Pulmonary artery endothelial cell (primary cell): Measurements from ENCODE around the gene ITGA7. TPM values are rescaled to one million over a fixed set of nuclear protein-coding genes. Genes with fewer than 3 reads are reported as not detected.

Source experiments
- DNase-seq: peaks from one replicate; pipeline ENCODE4 v3.0.0-alpha.2; 2011; ENCODE audit warnings: low read depth, low spot score
- total RNA-seq: library from RNA; depleted of rRNA; stranded (reverse); fragments of >200 nt; gene quantifications from 2 replicates; pipeline ENCODE4 v1.2.3, GENCODE V29; 2014

Gene ITGA7
- total RNA-seq, 1 donor from 2014 or later = 0.20 TPM

GRCh38 chr12:55700255-55701018 is 7.3 kb downstream of the ITGA7 start:
- no peak for DNase-seq

- no peak for DNase-seq
These were observed 8.1 kb downstream of the ITGA7 start for GRCh38 chr12:55699471-55700055.

- no peak for DNase-seq
These were observed 8.7 kb downstream of the ITGA7 start for GRCh38 chr12:55698965-55699364.

- DNase-seq = no peak
These were observed 9.3 kb downstream of the ITGA7 start for GRCh38 chr12:55698241-55698955.

GRCh38 chr12:55697686-55698085 is 10.0 kb downstream of the ITGA7 start:
- no peak for DNase-seq

- no peak for DNase-seq
These were observed 10.8 kb downstream of the ITGA7 start for GRCh38 chr12:55696796-55697462.

- DNase-seq = no peak
These were observed 11.6 kb downstream of the ITGA7 start for GRCh38 chr12:55696141-55696540.

- no peak for DNase-seq
These were observed 12.4 kb downstream of the ITGA7 start for GRCh38 chr12:55695349-55695748.

GRCh38 chr12:55694651-55695050 is 13.1 kb downstream of the ITGA7 start:
- no peak for DNase-seq

- no peak for DNase-seq
These were observed 13.6 kb downstream of the ITGA7 start for GRCh38 chr12:55694188-55694515.

- no peak for DNase-seq
These were observed 14.1 kb downstream of the ITGA7 start for GRCh38 chr12:55693323-55694187.

- no peak for DNase-seq
These were observed 14.9 kb downstream of the ITGA7 start for GRCh38 chr12:55692631-55693322.

GRCh38 chr12:55688716-55689655 is 18.7 kb downstream of the ITGA7 start:
- no peak for DNase-seq

GRCh38 chr12:55687746-55688145 is 20.0 kb downstream of the ITGA7 start:
- DNase-seq = no peak

- DNase-seq = no peak
These were observed 21.2 kb downstream of the ITGA7 start for GRCh38 chr12:55686366-55687010.

- DNase-seq = no peak
These were observed 22.0 kb downstream of the ITGA7 start for GRCh38 chr12:55685671-55686070.

- no peak for DNase-seq
These were observed 22.8 kb downstream of the ITGA7 start for GRCh38 chr12:55684761-55685370.

GRCh38 chr12:55683676-55684075 is 24.0 kb downstream of the ITGA7 start:
- no peak for DNase-seq
